GM18526 (cell line): ENCODE results near the gene NFATC1.

Experiments
- POLR2A ChIP-seq: IDR thresholded peaks from 3 replicates; pipeline ENCODE4 v1.6.1; 2011; ENCODE audit not compliant: insufficient read length; ENCODE audit errors: extremely low read depth

NFATC1 gene

GRCh38 chr18:79382681-79383387, 12.9 kb upstream of the NFATC1 start:
- TF ChIP-seq POLR2A: no peak

- no peak for TF ChIP-seq POLR2A
Observed at GRCh38 chr18:79383388-79384056, 12.2 kb upstream of the NFATC1 start.

GRCh38 chr18:79384151-79384807, 11.5 kb upstream of the NFATC1 start:
- no peak for TF ChIP-seq POLR2A

GRCh38 chr18:79384834-79385233, 10.9 kb upstream of the NFATC1 start:
- TF ChIP-seq POLR2A: no peak

GRCh38 chr18:79385326-79385707, 10.4 kb upstream of the NFATC1 start:
- no peak for TF ChIP-seq POLR2A

- no peak for TF ChIP-seq POLR2A
Observed at GRCh38 chr18:79385708-79386341, 9.9 kb upstream of the NFATC1 start.

GRCh38 chr18:79386547-79386946, 9.2 kb upstream of the NFATC1 start:
- TF ChIP-seq POLR2A: no peak

- no peak for TF ChIP-seq POLR2A
Observed at GRCh38 chr18:79387214-79387613, 8.5 kb upstream of the NFATC1 start.

- no peak for TF ChIP-seq POLR2A
Observed at GRCh38 chr18:79387615-79388014, 8.1 kb upstream of the NFATC1 start.

GRCh38 chr18:79388043-79388442, 7.7 kb upstream of the NFATC1 start:
- no peak for TF ChIP-seq POLR2A

- TF ChIP-seq POLR2A: no peak
Observed at GRCh38 chr18:79389689-79390088, 6.0 kb upstream of the NFATC1 start.

GRCh38 chr18:79392226-79392625, 3.5 kb upstream of the NFATC1 start:
- no peak for TF ChIP-seq POLR2A

- no peak for TF ChIP-seq POLR2A
Observed at GRCh38 chr18:79393181-79393634, 2.5 kb upstream of the NFATC1 start.

GRCh38 chr18:79393635-79394533, 1.8 kb upstream of the NFATC1 start:
- no peak for TF ChIP-seq POLR2A
